Choroid plexus epithelial cell (primary cell): ENCODE data around the gene PAX6.

Experiments
- DNase-seq: peaks from one replicate; pipeline ENCODE4 v3.0.0-alpha.2; 2010; ENCODE audit warnings: low read depth
- H3K4me3 ChIP-seq: 2 replicates; pipeline ENCODE4 v1.5.1; 2011; ENCODE audit warnings: low read depth, mild to moderate bottlenecking, control low read depth, low read length, moderate library complexity
- TF ChIP-seq, protein P1 (sequence below): conservative IDR thresholded peaks from 2 replicates; pipeline ENCODE4 v1.5.1; 2011; ENCODE audit warnings: low read depth, mild to moderate bottlenecking, control low read depth, inconsistent platforms, low read length, moderate library complexity

PAX6 gene

DNA sequence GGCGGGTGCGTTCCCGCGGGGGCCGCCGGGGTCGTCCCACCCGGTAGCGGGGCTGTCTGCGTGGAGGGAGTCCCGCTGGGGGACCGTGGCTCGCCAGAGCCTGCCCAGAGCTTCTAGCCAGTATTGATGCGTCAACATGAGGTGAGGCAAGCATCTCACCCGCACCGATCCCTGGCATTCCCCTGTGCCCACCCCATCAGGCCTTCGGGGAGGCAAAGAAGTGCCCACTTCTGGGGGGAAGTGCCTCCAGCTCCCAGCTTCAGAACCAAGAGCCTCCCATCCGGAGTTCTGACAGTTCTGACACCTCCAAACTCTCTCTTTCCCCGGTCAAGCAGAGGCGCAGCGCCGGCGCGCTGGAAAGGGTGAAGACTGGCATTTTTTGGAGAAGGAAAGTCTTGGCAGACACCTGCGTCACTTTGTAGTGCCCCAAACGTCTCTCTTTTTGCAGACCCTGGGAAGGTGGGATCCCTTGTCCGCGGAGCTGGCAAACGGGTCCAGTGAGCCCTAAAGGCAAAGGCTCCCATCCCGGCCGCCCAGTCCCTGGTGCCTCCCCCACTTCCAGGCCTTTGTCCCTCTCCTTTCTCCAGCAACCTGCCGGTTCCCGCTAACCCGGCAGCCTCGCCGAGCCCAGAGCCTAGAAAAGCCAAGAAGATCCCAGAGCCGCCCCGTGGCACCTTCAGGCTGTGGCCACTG is 3.2 kb upstream of the PAX6 start:
- no peak overlapping the region for H3K4me3 ChIP-seq
- TF ChIP-seq, protein P1, sequence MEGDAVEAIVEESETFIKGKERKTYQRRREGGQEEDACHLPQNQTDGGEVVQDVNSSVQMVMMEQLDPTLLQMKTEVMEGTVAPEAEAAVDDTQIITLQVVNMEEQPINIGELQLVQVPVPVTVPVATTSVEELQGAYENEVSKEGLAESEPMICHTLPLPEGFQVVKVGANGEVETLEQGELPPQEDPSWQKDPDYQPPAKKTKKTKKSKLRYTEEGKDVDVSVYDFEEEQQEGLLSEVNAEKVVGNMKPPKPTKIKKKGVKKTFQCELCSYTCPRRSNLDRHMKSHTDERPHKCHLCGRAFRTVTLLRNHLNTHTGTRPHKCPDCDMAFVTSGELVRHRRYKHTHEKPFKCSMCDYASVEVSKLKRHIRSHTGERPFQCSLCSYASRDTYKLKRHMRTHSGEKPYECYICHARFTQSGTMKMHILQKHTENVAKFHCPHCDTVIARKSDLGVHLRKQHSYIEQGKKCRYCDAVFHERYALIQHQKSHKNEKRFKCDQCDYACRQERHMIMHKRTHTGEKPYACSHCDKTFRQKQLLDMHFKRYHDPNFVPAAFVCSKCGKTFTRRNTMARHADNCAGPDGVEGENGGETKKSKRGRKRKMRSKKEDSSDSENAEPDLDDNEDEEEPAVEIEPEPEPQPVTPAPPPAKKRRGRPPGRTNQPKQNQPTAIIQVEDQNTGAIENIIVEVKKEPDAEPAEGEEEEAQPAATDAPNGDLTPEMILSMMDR, result no peak
- DNase-seq, result no peak

DNA sequence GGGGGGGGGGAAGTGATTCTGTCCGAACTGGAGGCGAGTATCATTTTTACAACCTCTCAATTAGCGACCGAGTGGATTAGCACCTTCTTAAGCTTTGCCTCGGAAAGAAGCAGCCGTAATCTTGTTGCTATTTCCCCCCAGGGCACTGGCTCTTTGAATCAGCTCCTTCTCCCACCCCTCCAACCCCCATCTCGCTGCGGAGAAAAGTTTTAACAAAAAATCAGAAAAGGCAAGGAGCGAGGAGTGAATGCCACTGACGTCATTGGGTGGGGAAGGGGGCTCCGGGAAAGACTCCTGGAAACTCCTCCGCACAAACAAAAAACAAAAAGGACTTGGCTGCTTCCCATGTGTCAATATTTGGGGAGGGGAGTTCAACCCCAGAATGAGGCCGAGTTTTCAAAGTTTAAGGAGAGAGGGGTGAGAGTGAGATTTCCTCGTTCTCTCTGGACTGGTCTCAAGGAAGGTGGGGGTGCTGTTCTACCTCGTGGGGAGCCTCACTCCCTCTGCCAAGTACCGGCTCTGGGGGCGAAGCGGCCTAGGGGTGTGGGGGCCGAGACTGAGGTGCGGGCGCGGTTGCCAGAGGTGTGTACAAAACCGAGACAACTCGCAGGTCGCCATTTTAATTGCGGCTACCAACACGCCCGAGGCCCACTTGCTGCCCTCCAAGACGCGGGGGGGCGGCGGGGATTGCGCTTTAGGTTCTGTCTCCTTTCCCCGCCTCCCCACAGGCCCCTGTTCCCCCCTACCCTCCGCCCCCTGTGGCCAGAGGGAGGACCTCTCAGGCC is 2.5 kb upstream of the PAX6 start:
- H3K4me3 ChIP-seq, result no peak overlapping the region
- TF ChIP-seq, protein P1, result no peak

DNA sequence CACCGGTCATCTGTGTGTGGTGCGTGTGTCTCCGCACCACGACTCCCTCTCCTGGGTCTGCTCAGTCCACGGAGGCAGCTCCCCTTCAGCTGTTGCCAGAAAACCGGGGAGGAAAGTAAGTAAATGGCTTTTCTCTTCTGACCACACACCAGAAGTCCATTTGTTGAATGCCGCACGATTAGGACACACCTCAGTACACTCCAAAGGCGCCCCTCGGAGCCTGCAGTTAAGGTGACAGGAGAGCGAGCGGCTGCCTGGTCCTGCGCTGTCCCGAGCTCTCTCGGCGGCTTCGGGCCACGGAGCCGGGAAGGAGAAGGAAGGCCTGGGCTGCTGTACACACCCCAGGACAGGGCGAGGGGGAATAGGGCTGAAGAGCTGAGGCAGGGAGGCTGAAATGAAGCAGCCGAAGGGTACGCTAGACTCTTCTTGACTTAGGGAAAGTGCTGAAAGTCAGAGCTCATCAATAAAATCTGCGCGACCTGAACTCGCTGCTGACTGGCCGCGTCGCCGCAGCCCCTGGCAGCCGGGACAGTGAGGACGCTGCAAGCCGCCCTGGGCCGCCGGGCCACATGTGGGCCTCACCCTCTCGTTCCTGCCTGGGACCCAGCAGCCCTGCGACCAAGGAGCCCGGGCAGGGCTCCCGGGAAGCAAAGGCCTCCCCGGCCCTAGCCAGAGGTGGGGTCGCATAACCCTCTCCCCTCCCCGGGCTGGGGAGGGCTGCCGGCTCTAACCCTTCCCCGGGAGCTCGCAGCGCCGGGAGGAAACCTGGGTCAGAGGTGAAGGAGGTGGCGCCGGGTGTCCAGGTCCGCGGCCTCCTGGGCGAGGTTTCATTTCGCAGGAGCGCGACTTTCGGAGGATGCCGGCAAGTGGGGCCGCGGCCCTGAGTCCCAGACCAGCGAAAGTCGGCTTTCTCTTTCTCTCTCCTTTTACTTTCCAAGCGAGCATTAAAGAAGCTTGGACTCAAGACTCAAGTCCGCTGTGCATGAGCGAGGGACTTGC is 1.6 kb upstream of the PAX6 start:
- TF ChIP-seq, protein P1, result no peak
- H3K4me3 ChIP-seq, result peak overlapping the region; percentile 22
- DNase-seq, result no peak

More for the DNA sequence above, 2.5 kb upstream of the PAX6 start:
- no peak for DNase-seq

DNA sequence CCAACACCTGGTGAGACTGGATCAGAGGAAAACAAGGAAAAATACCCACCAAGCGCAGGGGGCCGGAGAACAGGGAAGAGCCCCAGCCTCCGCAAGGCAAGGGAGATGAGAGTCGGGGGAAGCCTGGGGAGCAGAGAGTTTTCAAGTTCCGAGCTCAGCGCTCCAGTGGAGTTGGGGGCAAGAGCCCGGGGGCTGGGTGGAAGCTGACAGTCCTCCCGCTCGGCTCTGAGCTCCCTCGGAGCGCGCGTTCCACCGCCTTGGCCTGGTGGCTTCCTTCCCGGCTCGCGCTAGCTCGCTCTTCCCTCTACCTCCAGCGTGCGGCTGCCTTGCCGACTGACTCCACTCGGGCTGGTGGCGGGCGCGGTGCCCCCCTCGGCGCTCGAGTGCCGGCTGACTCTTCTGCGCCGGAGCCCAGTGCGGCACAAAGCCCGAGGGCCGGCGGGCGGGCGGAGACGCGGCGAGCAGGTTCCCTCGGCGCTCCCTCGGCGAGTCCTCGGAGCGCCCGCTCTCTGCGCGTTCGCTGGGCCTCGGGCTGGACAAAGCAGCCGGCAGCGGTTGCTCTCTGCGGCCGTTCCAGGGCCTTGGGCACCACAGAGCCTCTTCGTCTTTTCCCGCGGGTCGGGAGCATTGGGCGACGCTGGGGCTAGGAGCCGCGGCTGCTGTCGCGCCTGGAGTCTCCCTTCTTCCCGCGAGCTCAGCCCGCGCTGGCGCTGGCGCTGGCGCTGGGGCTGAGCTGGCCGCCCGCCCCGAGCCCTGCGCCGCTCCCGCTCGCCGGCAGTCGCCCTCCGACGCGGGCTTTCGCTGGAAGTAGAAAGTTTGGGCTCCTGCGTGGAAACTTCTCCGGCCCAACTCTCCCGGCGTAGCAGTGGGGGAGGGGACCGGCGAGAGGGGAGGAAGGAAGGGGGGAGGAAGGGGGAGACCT is 1.0 kb downstream of the PAX6 start:
- H3K4me3 ChIP-seq, result peak overlapping the region; percentile 40
- DNase-seq, result peak; percentile 52

DNA sequence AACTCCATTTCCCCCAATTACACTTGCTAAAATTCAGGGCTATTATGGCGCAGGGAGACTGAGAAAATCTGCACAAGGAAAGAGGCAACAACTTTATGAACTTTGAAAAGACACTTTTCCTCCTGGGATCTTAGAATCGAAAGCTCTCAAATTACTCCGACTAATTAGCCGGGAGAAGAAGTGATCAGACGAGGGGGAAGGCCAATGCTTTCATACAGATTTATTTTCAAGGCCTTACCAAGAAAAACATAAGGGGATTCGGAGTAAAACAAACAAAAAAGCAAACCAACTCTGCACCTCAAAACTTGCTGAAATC is 1.6 kb downstream of the PAX6 start:
- peak overlapping the region; percentile 40 for H3K4me3 ChIP-seq
- DNase-seq, result no peak
- TF ChIP-seq, protein P1, result no peak

More for the DNA sequence above, 1.0 kb downstream of the PAX6 start:
- TF ChIP-seq, protein P1, result no peak
